ENCODE results near the gene KIF12.
A peak's percentile ranks its signal among the peaks of the same experiment; 100 is the strongest.

KIF12 gene

DNA sequence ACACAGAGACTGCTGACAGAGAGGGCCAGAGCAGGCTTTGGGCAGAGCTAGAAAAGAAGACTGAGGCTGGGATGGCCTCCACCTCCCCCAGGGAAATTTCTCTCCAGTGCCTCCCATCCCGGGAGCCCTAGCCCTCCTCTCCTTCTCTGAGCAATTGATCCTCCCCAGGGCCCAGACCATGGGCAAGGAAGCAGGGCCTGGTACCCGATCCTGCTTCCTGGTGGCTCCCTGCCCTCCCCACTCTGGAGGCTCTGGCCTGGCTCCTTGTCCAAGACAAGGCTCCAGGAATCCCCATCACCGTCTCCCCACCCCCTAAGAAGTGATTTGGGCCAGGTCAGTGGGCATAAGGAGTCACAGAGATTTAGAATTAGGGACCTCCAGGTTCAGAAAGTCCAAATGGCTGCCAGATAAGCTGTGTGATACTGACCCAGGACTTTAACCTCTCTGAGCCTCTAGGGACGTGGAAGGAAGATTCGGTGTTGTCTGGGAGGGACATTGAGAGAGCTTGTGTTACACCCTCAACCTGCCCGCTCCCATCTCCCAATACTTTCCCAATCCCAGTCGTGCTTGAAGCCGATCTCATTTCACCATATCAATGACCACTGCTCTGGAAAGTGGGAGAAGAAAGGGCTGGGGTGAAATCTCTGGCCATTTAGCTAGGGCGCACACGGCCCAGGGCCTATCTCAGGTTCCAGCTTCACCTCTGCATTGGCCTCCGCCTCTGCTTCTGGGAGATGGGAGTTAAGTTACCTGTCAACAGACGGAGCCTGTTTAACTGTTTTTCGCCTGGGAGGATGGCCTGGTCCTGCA, 25.8 kb upstream of the KIF12 start:
- Mint-ChIP-seq H3K27me3 (ENCODE audit: low read depth, poor library complexity) (peaks cover 18% of the 10 kb centered on the region), H3K36me3 (ENCODE audit: low read depth) (no peaks in the 10 kb centered on the region), H3K4me3 (peak overlapping the region; percentile 44), H3K9me3 (peaks cover 16% of the 10 kb centered on the region), H3K4me1 (peaks cover 59% of the 10 kb centered on the region), H3K27ac (peak overlapping the region; percentile 84)
- no peak for DNase-seq
- TF ChIP-seq, protein P1, sequence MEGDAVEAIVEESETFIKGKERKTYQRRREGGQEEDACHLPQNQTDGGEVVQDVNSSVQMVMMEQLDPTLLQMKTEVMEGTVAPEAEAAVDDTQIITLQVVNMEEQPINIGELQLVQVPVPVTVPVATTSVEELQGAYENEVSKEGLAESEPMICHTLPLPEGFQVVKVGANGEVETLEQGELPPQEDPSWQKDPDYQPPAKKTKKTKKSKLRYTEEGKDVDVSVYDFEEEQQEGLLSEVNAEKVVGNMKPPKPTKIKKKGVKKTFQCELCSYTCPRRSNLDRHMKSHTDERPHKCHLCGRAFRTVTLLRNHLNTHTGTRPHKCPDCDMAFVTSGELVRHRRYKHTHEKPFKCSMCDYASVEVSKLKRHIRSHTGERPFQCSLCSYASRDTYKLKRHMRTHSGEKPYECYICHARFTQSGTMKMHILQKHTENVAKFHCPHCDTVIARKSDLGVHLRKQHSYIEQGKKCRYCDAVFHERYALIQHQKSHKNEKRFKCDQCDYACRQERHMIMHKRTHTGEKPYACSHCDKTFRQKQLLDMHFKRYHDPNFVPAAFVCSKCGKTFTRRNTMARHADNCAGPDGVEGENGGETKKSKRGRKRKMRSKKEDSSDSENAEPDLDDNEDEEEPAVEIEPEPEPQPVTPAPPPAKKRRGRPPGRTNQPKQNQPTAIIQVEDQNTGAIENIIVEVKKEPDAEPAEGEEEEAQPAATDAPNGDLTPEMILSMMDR (IDR thresholded peaks at IDR 0.05) = no peak

DNA sequence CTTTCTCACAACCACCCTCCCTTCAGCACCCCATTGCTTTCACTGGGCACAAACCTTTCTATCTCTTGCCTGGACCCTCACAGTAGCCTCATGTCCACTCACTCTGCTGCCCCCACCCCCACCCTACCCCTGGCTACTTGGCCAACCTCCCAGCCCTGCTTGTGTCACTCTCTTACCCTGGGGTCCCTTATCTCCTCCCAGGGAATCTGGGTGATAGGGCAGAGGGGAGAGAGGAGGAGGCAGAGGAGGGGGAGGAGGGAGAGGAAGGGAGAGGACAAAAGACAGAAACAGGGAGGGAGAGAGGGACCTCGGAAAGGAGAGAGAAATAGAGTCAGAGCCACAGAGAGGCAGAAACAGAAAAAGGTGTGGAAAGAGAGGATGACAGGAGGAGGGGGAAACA, 25.0 kb upstream of the KIF12 start:
- Mint-ChIP-seq H3K4me3 (peak overlapping the region; percentile 44), H3K27ac (peak overlapping the region; percentile 84), H3K4me1 (peaks cover 65% of the 10 kb centered on the region), H3K9me3 (peaks cover 16% of the 10 kb centered on the region), H3K27me3 (ENCODE audit: low read depth, poor library complexity) (peaks cover 18% of the 10 kb centered on the region), H3K36me3 (ENCODE audit: low read depth) (no peaks in the 10 kb centered on the region)
- TF ChIP-seq, protein P1 (IDR thresholded peaks at IDR 0.05) = no peak
- DNase-seq = no peak

DNA sequence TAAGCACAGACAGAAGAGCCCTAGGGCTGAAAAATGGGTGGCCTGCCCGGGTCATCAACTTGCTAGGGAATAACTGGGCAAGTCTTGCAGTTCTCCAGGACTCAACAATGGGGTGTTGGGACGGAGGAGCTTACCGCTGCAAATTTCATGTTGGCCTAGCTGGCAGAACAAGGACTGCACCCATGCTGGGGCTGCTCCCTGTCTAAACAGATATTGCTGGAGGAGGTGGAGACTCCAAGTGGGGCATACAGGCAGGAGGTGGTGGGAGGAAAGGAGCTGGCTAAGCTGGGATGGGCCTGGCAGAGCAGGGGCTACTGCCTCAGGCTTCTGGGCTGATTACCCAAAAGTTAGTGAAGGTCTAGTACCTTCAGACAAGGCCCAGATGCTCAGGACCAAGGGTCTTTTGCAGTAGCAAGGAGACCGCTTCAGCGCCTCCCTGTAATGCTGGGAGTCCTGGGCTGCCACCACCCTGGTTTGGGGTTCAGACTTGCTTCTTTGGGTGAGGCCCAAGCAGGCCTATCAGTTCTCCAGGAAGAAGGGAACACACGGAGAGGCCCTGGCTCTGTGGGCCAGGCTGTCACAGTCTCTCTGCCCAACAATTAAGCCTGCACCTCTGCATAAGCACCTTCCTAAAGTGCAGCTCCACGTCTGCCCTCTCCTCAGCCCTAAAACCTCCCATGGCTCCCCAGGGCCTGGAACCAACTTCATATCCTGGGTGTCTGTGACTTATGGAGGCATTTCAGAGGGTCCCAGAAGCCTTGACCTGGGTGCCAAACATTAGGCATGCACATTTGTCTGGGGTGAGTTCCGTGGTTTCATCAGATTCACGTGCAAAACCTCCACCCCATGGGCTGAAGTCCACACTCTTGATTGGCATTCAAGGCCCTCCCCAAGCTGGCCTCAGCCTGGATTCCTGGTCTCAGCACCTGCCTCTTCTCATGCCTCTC, 24.2 kb upstream of the KIF12 start:
- peaks cover 72% of the 10 kb centered on the region for H3K4me1 Mint-ChIP-seq
- no peak for DNase-seq
- TF ChIP-seq, protein P1 (IDR thresholded peaks at IDR 0.05) = no peak
- no peaks in the 10 kb centered on the region for H3K36me3 Mint-ChIP-seq (ENCODE audit: low read depth)
- no peak overlapping the region for H3K4me3 Mint-ChIP-seq
- H3K27me3 Mint-ChIP-seq (ENCODE audit: low read depth, poor library complexity) = peaks cover 16% of the 10 kb centered on the region
- H3K27ac Mint-ChIP-seq = no peak overlapping the region
- H3K9me3 Mint-ChIP-seq = peaks cover 12% of the 10 kb centered on the region

DNA sequence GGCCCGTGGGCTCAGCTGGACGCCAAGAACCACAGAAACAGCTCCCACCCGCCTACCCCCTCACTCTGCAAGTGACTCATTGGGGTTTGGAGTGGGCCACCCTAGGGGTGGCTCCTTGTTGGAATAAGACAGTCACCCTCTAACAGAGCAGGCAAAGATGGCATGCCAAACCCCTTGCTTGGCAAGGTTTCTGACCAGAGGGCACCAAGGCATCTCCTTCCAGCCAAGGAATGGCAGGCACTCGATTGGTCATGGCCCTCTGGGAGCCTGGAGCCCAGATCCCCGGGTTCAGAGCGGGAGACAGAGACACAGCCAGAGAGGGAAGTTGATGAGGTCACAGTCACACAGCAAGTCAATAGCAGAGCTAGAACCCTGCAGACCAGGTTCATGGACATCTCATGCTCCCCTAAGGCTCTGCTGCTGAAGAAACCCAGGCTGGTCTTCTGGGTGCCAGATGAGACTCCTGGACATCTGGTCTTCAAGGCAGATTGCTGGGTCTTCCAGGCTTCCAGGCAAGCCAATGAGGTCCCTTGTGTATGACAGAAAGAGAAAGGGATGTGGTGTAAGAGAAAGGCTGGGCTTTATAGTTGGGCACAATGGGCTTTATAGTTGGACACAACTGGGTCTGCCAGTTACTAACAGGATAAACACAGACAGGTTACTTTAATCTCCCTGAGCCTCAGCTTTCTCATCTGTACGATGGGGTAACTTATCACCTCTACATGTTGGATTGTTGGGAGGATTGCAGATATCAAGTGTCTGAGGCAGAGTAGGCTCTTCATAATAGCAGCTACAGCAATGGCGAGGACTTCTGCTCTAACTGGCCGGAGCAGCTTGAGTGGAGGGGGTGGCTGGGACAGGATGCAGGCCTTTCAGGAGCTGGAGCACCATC, 23.3 kb upstream of the KIF12 start:
- no peak overlapping the region for H3K27ac Mint-ChIP-seq
- H3K4me3 Mint-ChIP-seq = no peak overlapping the region
- peaks cover 3% of the 10 kb centered on the region for H3K9me3 Mint-ChIP-seq
- H3K27me3 Mint-ChIP-seq (ENCODE audit: low read depth, poor library complexity) = peaks cover 14% of the 10 kb centered on the region
- peaks cover 81% of the 10 kb centered on the region for H3K4me1 Mint-ChIP-seq
- DNase-seq = no peak
- TF ChIP-seq, protein P1 (IDR thresholded peaks at IDR 0.05) = no peak
- H3K36me3 Mint-ChIP-seq (ENCODE audit: low read depth) = no peaks in the 10 kb centered on the region

DNA sequence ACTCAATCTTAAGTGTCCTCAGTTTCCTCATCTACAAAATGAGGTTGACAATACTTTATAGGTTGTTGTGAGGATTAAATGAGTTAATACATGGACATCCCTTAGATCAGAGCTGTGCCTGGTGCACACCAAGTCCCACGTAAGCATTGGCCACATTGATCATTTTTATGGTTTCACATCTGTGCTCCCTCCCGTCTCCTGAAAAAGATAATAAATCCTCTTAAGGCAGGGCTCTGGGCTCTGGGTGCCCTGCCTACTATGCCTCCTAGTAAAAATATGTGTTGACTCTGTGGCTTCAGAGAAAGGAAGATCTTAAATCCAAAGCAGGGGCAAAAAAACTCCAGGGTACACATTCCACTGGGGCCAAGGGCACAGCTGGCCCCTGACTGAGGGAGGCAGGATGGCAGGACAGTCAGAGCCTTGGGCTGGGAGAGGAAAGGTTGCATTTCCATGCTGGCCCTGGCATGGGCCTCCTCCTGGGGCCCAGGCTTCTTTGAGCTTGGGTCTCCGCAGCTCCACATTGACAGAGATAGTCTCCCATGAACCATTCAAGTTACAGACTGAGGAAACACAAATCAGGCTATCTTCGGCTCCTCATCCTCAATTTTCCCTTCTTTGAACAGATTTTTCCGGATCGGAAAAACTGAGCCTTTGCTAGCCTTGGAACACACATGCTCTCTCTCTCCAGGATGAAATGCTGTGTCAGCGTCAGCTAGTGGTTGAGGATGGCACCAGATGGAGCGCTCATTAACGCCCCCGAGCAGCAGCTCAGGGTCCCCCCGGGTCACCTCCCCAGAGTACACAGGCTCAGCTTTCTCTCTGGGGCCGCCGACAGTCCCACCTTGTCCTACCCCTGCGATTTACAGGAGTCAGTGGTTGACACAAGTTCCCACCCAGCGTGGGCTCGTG, 22.4 kb upstream of the KIF12 start:
- TF ChIP-seq, protein P1 (IDR thresholded peaks at IDR 0.05) = no peak
- DNase-seq = peak; percentile 25
- Mint-ChIP-seq H3K36me3 (ENCODE audit: low read depth) (no peaks in the 10 kb centered on the region), H3K4me3 (no peak overlapping the region), H3K9me3 (no peaks in the 10 kb centered on the region), H3K27me3 (ENCODE audit: low read depth, poor library complexity) (peaks cover 9% of the 10 kb centered on the region), H3K27ac (peak overlapping the region; percentile 75), H3K4me1 (peaks cover 80% of the 10 kb centered on the region)
